GM21447 (cell line): Measurements from ENCODE around the gene CABP5.
"Not testable (repeated sequence)": the region's sequence is repeated elsewhere in the genome, so short reads cannot be mapped to it uniquely, and the experiment has no call there.

Experiments
- ATAC-seq: cut with Tn5 transposase; IDR thresholded peaks from one replicate; pipeline ENCODE4 v1.9.1; 2021; ENCODE audit not compliant: unreplicated experiment

The CABP5 gene

DNA sequence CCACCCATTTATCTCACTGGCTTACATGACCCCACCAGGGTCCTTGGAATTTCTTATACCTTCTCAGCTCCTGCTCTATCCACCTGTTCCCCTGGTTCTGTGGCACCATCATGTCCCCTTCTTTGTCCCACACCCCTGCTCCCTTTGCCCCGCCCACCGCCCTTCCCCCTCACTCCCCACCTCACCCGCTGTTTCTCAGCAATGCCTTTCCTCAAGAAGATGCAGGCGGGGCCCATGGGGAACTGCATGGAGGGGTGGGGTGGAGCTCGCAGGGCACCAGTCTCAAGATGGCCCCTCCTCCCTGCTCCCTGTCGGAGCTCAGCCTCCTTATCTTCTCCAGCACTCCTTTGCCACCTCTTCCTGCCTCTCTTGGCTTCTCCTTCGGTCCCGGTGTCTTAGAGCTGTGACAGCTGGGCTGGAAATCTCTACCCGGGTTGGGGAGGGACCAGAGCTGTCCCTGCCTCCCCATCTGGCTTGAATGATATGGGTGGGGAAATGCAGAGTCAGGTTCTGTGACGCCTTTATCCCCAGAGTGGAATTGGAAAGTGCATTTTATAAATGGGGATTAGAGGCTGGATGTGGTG, at the start of gene CABP5:
Gene CABP5, minus strand, starts transcription at position 405 of the 584 bp plus-strand sequence. Its CDS starts 157 bp downstream, at position 248.
- ATAC-seq = no peak

DNA sequence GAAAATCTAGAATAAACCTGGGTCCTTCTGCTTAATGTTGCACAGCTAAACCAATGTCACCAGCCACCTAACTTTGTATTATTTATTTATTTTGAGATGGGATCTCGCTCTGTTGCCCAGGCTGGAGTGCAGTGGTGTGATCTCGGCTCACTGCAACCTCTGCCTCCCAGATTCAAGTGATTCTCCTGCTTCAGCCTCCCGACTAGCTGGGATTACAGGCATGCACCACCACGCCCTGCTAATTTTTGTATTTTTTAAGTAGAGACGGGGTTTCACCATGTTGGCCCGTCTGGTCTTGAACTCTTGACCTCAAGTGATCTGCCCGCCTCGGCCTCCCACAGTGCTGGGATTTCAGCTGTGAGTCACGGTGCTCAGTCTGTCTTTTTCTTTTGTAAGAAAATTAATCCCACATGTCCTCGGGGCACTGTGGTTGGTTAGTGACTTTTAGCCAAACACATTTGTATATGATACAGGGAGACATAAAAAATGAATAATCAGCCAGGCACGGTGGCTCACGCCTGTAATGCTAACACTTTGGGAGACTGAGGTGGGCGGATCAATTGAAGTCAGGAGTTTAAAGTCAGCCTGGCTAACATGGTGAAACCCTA, 47.3 kb upstream of the CABP5 start:
- not testable (repeated sequence) for ATAC-seq

GRCh38 chr19:48090281-48090802, 46.5 kb upstream of the CABP5 start:
- no peak for ATAC-seq

DNA sequence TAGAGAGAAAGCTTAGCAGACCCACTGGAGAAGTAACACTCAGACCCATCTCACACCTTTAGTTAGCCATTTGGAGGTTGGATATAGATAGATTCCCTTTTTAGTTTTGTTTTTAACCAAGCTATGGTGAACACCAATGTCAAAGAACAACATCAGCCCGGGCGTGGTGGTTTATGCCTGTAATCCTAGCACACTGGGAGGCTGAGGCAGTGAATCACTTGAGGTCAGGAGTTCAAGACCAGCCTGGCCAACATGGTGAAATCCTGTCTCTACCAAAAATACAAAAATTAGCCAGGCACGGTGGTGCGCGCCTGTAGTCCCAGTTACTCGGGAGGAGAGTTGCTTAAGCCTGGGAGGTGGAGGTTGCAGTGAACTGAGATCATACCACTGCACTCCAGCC, 45.1 kb upstream of the CABP5 start:
- not testable (repeated sequence) for ATAC-seq

- no peak for ATAC-seq
Measured at GRCh38 chr19:48085904-48086864, 42.3 kb upstream of the CABP5 start.

DNA sequence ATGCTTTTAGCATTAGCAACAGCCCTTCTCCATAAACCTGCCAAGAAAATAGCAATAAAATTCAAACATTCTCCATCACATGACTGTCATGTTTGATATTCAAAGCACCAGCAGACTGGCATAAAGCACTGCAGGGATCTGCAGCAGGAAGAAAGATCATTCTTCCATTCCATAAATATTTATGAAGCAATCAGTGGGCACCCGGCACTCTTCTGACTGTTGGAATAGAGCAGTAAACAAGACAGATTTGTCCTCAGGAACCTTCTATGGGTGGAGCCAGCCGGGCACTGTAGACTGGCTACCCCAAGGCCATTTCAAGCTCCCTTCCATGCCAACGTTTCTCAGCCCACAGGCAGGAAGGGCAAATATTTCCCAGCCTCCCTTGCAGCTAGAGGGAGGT, 41.2 kb upstream of the CABP5 start:
- no peak for ATAC-seq

DNA sequence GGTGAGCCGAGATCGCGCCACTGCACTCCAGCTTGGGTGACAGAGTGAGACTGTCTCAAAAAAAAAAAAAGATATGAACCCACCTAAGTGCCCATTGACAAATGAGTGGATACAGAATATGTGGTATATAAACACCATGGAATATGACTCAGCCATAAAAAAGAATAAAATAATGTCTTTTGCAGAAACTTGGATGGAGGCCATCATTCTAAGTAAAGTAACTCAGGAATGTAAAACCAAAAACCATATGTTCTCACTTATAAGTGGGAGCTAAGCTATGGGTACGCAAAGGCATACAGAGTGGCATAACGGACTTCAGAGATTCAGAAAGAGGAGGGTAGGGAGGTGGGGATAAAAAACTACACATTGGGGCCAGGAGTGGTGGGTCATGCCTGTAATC, 37.2 kb upstream of the CABP5 start:
- ATAC-seq = no peak

GRCh38 chr19:48070177-48070769, 26.4 kb upstream of the CABP5 start:
- not testable (repeated sequence) for ATAC-seq

- no peak for ATAC-seq
Measured at GRCh38 chr19:48069435-48069834, 25.6 kb upstream of the CABP5 start.

DNA sequence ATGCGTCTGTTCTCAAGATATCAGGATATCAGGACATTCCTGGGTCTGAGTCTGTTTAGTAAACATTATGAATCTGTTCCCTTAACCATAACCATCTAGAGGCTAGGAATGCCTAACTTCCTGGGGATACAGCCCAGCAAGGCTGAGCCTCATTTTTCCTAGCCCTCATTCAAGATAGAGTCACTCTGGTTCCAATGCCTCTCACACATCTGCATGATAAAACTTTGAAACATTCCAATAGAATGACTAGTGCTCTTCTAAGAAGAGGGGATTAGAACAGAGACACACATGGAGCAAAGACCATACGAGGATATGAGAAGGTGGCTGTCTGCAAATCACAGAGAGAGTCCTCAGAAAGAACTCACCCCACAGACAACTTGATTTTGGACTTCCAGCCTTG, 20.6 kb upstream of the CABP5 start:
- no peak for ATAC-seq

DNA sequence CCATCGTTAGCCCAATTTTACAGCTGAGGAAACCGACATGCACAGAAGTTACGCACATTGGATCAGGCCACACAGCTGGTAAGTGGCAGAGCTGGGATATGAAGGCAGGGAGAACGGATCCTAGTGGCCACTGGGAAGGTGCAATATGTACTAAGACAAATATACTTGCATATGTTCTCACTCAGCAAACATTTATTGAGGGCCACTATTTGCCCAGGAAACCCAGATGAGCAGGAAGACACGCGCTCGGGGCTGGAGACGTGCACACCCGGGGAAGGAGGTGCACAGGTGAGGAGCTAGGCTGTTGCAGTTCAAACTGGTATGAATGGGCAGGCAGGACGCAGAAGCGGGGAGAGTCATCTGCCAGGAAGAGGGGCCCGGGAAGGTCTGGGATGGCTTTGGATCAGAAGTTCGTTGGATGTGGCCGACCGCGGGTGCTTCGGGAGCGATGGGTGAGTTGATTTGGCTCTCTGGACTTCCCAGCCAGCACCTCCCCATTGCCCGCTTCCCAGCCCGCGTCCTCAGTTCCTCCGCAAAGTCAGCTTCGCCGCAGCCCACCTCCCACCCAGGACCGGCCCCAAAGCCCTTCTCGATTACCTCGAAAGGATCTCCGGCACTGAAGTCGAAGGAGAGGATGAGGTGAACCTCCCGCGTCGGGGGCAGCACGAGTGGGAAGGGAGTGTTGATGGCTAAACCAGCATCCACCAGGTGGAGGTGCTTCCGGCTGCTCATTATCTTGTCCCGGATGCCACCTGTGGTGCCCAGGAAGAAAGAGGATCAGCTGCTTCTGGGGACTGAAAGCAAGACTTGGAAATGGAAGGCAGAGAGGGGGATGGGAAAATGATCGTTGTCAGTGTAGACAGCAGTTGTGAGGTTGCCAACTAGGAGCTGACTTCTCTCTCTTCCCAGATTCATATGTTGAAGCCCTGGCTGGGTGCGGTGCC, 17.8 kb upstream of the CABP5 start:
- ATAC-seq = no peak

DNA sequence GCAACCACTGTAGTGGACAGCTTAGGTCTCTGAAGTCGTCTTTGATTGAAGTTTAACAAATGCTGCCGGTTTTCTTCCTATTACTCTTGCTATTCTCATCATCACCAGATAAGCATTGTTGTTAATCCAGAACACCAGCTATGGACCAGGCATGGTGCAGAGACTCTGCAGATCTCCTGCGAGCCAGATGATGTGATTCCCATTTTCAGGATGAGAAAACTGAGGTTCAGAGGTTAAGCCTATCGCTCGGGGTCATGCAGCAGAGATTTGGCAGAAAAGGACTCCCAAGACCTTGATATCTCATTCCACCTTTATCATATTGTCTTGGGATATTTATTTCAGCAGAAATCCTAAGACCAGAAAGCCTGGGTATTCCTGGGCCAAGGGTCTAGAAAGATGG, 16.5 kb upstream of the CABP5 start:
- no peak for ATAC-seq

- ATAC-seq = no peak
Measured at GRCh38 chr19:48059331-48059730, 15.5 kb upstream of the CABP5 start.

DNA sequence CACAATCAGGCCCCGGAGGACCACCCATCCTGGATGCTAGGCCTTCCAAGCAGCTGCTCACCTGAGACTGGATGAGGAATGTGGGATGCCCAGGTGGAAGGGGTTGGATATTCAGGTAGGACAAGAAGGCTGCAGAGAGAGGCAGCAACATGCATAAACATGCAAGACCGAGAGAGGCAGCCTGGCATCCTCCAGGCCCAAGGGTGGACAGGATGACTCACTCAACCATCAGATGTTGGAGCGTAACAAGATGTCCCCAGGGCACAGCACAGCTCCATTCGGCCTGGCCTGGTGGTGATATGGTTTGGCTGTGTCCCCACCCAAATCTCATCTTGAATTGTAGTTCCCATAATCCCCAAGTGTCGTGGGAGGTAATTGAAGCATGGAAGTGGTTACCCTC, 10.0 kb upstream of the CABP5 start:
- no peak for ATAC-seq

- ATAC-seq = no peak
Measured at GRCh38 chr19:48053076-48053475, 9.2 kb upstream of the CABP5 start.

DNA sequence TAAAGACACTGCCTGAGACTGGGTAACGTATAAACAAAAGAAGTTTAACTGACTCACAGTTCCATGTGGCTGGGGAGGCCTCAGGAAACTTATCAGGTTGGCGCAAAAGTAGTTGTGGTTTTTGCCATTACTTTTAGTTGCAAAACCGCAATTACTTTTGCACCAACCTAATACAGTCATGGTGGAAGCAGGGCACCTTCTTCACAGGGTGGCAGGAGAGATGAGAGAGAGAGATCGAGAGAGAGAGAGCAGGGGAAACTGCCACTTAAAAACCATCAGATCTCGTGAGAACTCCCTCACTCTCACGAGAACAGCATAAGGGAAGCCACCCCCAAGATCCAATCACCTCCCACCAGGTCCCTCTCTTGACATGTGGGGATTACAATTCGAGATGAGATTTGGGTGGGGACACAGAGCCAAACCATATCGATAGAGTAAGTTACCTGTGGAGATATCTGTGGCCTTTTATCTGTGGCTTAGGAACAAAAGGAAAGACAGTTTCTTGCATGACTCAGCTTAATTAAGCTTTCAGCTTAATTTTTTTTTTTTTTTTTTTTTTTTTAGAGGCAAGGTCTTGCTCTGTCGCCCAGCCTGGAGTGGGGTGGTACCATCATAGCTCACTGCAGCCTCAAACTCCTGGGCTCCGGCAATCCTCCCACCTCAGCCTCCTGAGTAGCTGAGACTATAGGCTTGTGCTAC, 7.6 kb upstream of the CABP5 start:
- ATAC-seq = no peak

- ATAC-seq = no peak
Measured at GRCh38 chr19:48044561-48044960, 682 bp upstream of the CABP5 start.

DNA sequence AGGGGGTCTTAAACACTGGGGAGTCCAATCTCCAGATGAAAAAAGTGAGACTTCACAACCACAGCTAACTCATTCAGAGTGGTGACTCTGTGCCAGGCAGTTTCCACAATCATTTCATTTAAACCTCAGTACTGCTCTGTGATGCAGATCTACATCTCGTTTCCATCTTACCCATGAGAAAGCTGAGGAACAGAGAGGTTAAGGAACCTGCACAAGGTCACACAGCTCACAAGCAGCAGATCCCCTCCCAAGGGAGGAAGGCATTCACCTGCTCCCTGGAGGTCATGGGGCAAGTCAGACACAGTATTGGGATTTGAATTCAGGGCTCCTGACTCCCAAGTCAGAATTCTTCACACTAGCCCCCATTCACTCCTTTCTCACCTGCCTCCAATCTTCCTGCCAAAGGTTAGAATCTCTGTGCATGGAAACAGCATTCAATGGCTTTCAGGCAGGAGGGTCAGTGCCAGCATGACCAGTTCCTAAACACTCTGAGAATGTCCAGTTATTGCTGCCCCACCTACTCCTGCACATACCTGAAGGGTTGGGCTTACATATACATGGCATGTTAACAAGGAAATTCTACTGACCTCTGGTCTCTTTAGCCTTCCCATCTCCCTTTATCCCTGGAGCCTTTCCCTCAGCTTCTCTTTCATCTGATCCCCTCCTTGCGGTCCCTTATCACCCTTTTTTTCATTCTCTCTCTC, 1.9 kb downstream of the CABP5 start:
- ATAC-seq = no peak

- no peak for ATAC-seq
Measured at GRCh38 chr19:48036765-48037164, 7.1 kb downstream of the CABP5 start.
